ENCODE results near the gene ARHGAP6.

DNA sequence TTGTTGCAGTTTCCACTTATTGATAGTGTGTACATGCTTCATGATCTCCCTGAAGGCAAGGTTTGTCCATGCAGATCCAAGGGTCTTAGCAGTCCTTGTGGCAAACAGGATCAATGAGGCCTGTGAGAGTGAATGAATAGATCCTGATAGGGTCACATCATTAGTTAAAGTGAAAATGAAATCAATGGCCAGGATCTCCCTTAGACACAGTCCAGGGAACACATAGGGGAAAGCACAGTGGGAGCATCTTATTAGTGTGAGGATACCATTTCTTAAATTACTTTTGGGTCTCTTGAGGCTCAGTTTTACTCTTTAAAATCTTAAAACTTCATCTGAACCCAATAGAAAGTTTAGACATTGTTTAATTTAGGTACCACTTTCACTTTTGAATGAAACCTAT lies 59.3 kb downstream of the ARHGAP6 start:
- TF ChIP-seq, protein P1, sequence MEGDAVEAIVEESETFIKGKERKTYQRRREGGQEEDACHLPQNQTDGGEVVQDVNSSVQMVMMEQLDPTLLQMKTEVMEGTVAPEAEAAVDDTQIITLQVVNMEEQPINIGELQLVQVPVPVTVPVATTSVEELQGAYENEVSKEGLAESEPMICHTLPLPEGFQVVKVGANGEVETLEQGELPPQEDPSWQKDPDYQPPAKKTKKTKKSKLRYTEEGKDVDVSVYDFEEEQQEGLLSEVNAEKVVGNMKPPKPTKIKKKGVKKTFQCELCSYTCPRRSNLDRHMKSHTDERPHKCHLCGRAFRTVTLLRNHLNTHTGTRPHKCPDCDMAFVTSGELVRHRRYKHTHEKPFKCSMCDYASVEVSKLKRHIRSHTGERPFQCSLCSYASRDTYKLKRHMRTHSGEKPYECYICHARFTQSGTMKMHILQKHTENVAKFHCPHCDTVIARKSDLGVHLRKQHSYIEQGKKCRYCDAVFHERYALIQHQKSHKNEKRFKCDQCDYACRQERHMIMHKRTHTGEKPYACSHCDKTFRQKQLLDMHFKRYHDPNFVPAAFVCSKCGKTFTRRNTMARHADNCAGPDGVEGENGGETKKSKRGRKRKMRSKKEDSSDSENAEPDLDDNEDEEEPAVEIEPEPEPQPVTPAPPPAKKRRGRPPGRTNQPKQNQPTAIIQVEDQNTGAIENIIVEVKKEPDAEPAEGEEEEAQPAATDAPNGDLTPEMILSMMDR (IDR thresholded peaks at IDR 0.05; ENCODE audit: extremely low read depth in 1 of 2, insufficient read depth in 1 of 2, low read depth in 1 of 2, low read length in 2 of 2), result no peak
- no peak for TF ChIP-seq POLR2A (IDR thresholded peaks at IDR 0.05; ENCODE audit: low read depth, low read length)
- TF ChIP-seq, protein P2, sequence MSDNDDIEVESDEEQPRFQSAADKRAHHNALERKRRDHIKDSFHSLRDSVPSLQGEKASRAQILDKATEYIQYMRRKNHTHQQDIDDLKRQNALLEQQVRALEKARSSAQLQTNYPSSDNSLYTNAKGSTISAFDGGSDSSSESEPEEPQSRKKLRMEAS (IDR thresholded peaks at IDR 0.05; ENCODE audit: insufficient read depth, insufficient read length), result no peak
- TF ChIP-seq POLR2AphosphoS5 (IDR thresholded peaks at IDR 0.05; ENCODE audit: insufficient read depth, low read depth, low read length), result no peak
- no peak for TF ChIP-seq EZH2 (IDR thresholded peaks at IDR 0.05; ENCODE audit: borderline replicate concordance, low read depth, low read length, severe bottlenecking)
- no peak for TF ChIP-seq MYC (IDR thresholded peaks at IDR 0.05; ENCODE audit: low read depth, low read length)
